ENCODE measurements around the gene EVX2.

The EVX2 gene

GRCh38 chr2:176128982-176129796 is 45.4 kb upstream of the EVX2 start, which contains the start of gene HOXD8 (continued):
- TF ChIP-seq ZNF280C (tag by site-specific recombination; IDR thresholded peaks at IDR 0.05): no peak
- TF ChIP-seq PRDM4 (tag by site-specific recombination; IDR thresholded peaks at IDR 0.05): peak; percentile 73
- no peak for TF ChIP-seq ZNF677 (tag by site-specific recombination; IDR thresholded peaks at IDR 0.05)
- TF ChIP-seq ZNF549 (tag by site-specific recombination; IDR thresholded peaks at IDR 0.05): no peak
- TF ChIP-seq ZBTB26 (tag by site-specific recombination; optimal IDR thresholded peaks at IDR 0.05): peak; percentile 89
- TF ChIP-seq ATF2 (tag by site-specific recombination; IDR thresholded peaks at IDR 0.05; ENCODE audit: low read depth): no peak
- TF ChIP-seq ZNF148 (tag by site-specific recombination; IDR thresholded peaks at IDR 0.05; ENCODE audit: borderline replicate concordance): no peak
- TF ChIP-seq ZNF426 (tag by site-specific recombination; IDR thresholded peaks at IDR 0.05): no peak
- TF ChIP-seq TCF7L2 (IDR thresholded peaks at IDR 0.05; ENCODE audit: borderline replicate concordance, low read depth, low read length): no peak
- peak; percentile 87 for TF ChIP-seq KLF16 (tag by site-specific recombination; IDR thresholded peaks at IDR 0.05)
- TF ChIP-seq ELK4 (IDR thresholded peaks at IDR 0.05; ENCODE audit: borderline replicate concordance, low read depth, low read length): no peak
- no peak for TF ChIP-seq SCRT1 (tag by site-specific recombination; IDR thresholded peaks at IDR 0.05; ENCODE audit: borderline replicate concordance)
- no peak for TF ChIP-seq ZNF211 (tag by site-specific recombination; IDR thresholded peaks at IDR 0.05; ENCODE audit: low read depth)
- no peak for TF ChIP-seq ZNF324 (tag by site-specific recombination; IDR thresholded peaks at IDR 0.05)
- no peak for TF ChIP-seq ZNF202 (tag by site-specific recombination; IDR thresholded peaks at IDR 0.05; ENCODE audit: borderline replicate concordance)
- TF ChIP-seq ZNF16 (tag by site-specific recombination; IDR thresholded peaks at IDR 0.05; ENCODE audit: low read depth): no peak
- TF ChIP-seq HOXC10 (CRISPR knock-in tag; IDR thresholded peaks at IDR 0.05): no peak
- peak; percentile 80 for TF ChIP-seq SP7 (tag by site-specific recombination; IDR thresholded peaks at IDR 0.05)
- no peak for TF ChIP-seq ZNF266 (tag by site-specific recombination; IDR thresholded peaks at IDR 0.05; ENCODE audit: low read depth)
- TF ChIP-seq OSR2 (tag by site-specific recombination; IDR thresholded peaks at IDR 0.05): no peak
- no peak for TF ChIP-seq ZNF776 (tag by site-specific recombination; IDR thresholded peaks at IDR 0.05; ENCODE audit: borderline replicate concordance)
- TF ChIP-seq ZNF529 (tag by site-specific recombination; IDR thresholded peaks at IDR 0.05; ENCODE audit: insufficient replicate concordance): no peak
- TF ChIP-seq ZNF660 (tag by site-specific recombination; IDR thresholded peaks at IDR 0.05): peak; percentile 87
- TF ChIP-seq EGR2 (tag by site-specific recombination; IDR thresholded peaks at IDR 0.05; ENCODE audit: low read depth): no peak
- peak; percentile 79; the same call in 1 of the 2 replicates for TF ChIP-seq ZNF561 (tag by site-specific recombination; IDR thresholded peaks at IDR 0.05; ENCODE audit: borderline replicate concordance)
- no peak for TF ChIP-seq ZNF658 (tag by site-specific recombination; IDR thresholded peaks at IDR 0.05)
- no peak for TF ChIP-seq ZNF169 (tag by site-specific recombination; IDR thresholded peaks at IDR 0.05)
- no peak for TF ChIP-seq ZNF248 (tag by site-specific recombination; IDR thresholded peaks at IDR 0.05)
- peak; percentile 68 for TF ChIP-seq FEZF1 (tag by site-specific recombination; IDR thresholded peaks at IDR 0.05)
